Neural cell (in vitro differentiated cells): ENCODE results near the gene ELOVL7. TPM values are rescaled to one million over a fixed set of nuclear protein-coding genes. Genes with fewer than 3 reads are reported as not detected.

Experiments
- H2AFZ ChIP-seq: fragments of 200-600, 300-800 bp; sonication (generic), shearing (Covaris generic); 2 replicates; pipeline ENCODE4 v1.6.0; 2014; ENCODE audit warnings: low read depth, mild to moderate bottlenecking, antibody characterized with exemption, low read length, moderate library complexity
- H3F3A ChIP-seq: fragments of 200-600 bp; shearing (Covaris generic); 2 replicates; pipeline ENCODE4 v1.6.1; 2016; ENCODE audit warnings: mild to moderate bottlenecking, moderate library complexity, mixed read lengths, antibody characterized with exemption, low read length; ENCODE audit not compliant: insufficient read depth, poor library complexity, severe bottlenecking
- H3K27ac ChIP-seq: fragments of 200-600, 300-800 bp; sonication (generic), shearing (Covaris generic); 2 replicates; pipeline ENCODE4 v1.5.1; 2014; ENCODE audit warnings: mild to moderate bottlenecking, low read length, moderate library complexity
- H3K27me3 ChIP-seq: fragments of 300-800, 200-600 bp; sonication (generic), shearing (Covaris generic); 2 replicates; pipeline ENCODE4 v1.6.0; 2014; ENCODE audit warnings: mild to moderate bottlenecking, low read depth, low read length, moderate library complexity; ENCODE audit not compliant: insufficient read depth
- H3K36me3 ChIP-seq: fragments of 300-800, 200-600 bp; sonication (generic), shearing (Covaris generic); 2 replicates; pipeline ENCODE4 v1.5.1; 2014; ENCODE audit warnings: mild to moderate bottlenecking, antibody characterized with exemption, low read length, moderate library complexity; ENCODE audit not compliant: insufficient read depth
- H3K4me2 ChIP-seq: fragments of 300-800, 200-600 bp; sonication (generic), shearing (Covaris generic); 2 replicates; pipeline ENCODE4 v1.6.0; 2014; ENCODE audit warnings: mild to moderate bottlenecking, low read length
- H3K4me3 ChIP-seq: fragments of 300-800, 200-600 bp; sonication (generic), shearing (Covaris generic); 2 replicates; pipeline ENCODE4 v1.5.1; 2014; ENCODE audit warnings: mild to moderate bottlenecking, low read length, moderate library complexity
- H3K79me2 ChIP-seq: fragments of 200-600 bp; shearing (Covaris generic); replicated peaks from 2 replicates; pipeline ENCODE4 v1.6.0; 2014; ENCODE audit warnings: mild to moderate bottlenecking, low read length, moderate library complexity; ENCODE audit not compliant: insufficient read depth
- H3K9ac ChIP-seq: fragments of 300-800, 200-600 bp; sonication (generic), shearing (Covaris generic); 2 replicates; pipeline ENCODE4 v1.6.1; 2016; ENCODE audit warnings: mild to moderate bottlenecking, low read length, mixed read lengths
- H3K9me2 ChIP-seq: fragments of 200-600 bp; shearing (Covaris generic); 2 replicates; pipeline ENCODE4 v1.6.1; 2016; ENCODE audit warnings: mild to moderate bottlenecking, low read length, mixed read lengths; ENCODE audit not compliant: insufficient read depth
- H3K9me3 ChIP-seq: fragments of 200-600, 300-800 bp; sonication (generic), shearing (Covaris generic); 2 replicates; pipeline ENCODE4 v1.6.1; 2016; ENCODE audit warnings: mild to moderate bottlenecking, mixed run types, low read length, moderate library complexity, mixed read lengths
- H4K20me1 ChIP-seq: fragments of 200-600 bp; shearing (Covaris generic); 2 replicates; pipeline ENCODE4 v1.6.1; 2016; ENCODE audit warnings: mild to moderate bottlenecking, mixed run types; ENCODE audit not compliant: insufficient read depth
- EP300 ChIP-seq: fragments of 450-650 bp; conservative IDR thresholded peaks from 2 replicates; pipeline ENCODE4 v1.6.1; 2014; ENCODE audit warnings: antibody characterized with exemption, mild to moderate bottlenecking, moderate library complexity; ENCODE audit not compliant: poor library complexity, severe bottlenecking
- EZH2 ChIP-seq: fragments of 200-600, 300-800 bp; shearing (Covaris generic), sonication (generic); IDR thresholded peaks from 2 replicates; pipeline ENCODE4 v1.6.1; 2014; ENCODE audit warnings: antibody characterized with exemption, low read length, borderline replicate concordance, mild to moderate bottlenecking; ENCODE audit not compliant: insufficient read depth, poor library complexity, severe bottlenecking
- MXI1 ChIP-seq: fragments of 450-650 bp; conservative IDR thresholded peaks from 2 replicates; pipeline ENCODE4 v1.6.1; 2014; ENCODE audit warnings: antibody characterized with exemption, mild to moderate bottlenecking; ENCODE audit not compliant: poor library complexity, severe bottlenecking
- POLR2AphosphoS5 ChIP-seq: IDR thresholded peaks from 2 replicates; pipeline ENCODE4 v1.6.1; 2012
- RAD21 ChIP-seq: fragments of 450-650 bp; conservative IDR thresholded peaks from 2 replicates; pipeline ENCODE4 v1.6.1; 2014; ENCODE audit warnings: antibody characterized with exemption, mild to moderate bottlenecking, moderate library complexity
- SMC3 ChIP-seq: fragments of 450-650 bp; conservative IDR thresholded peaks from 2 replicates; pipeline ENCODE4 v1.6.1; 2014; ENCODE audit warnings: antibody characterized with exemption, mild to moderate bottlenecking, moderate library complexity; ENCODE audit not compliant: poor library complexity
- TAF1 ChIP-seq: IDR thresholded peaks from 2 replicates; pipeline ENCODE4 v1.6.1; 2012; ENCODE audit warnings: low read depth
- polyA plus RNA-seq: library from polyadenylated mRNA; depleted of rRNA; stranded (reverse); fragments of >200 nt; gene quantifications from 2 replicates; pipeline ENCODE4 v1.2.3, GENCODE V29; 2014
- TF ChIP-seq, protein P1 (sequence below): fragments of 450-650 bp; IDR thresholded peaks from 2 replicates; pipeline ENCODE4 v1.5.1; 2014; ENCODE audit warnings: antibody characterized with exemption, mild to moderate bottlenecking, moderate library complexity; ENCODE audit not compliant: poor library complexity, severe bottlenecking
- TF ChIP-seq, protein P2 (sequence below): IDR thresholded peaks from 2 replicates; pipeline ENCODE4 v1.6.1; 2012; ENCODE audit warnings: borderline replicate concordance

Gene ELOVL7
- polyA plus RNA-seq, 1 donor from 2014 or later, result 3.9 TPM

DNA sequence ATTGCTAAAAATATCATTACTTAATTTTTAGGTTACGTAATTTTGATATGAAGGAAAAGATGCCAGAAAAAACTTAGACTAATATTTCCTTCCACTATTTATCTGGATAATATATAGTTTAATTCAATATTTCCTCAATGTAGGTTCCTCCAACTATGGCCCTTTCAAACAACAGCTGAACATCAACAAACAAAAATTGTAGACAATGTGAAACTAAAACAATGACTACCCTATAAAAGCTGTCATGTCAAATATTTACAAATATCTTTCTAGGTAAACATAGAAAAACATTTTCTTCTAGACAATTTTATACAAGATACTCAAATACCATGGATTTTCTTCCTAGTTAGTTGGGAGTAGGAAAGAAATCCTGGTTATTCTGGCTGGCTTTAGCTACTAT, 16.9 kb downstream of the ELOVL7 start:
- H3K4me2 ChIP-seq, result no peak overlapping the region
- H4K20me1 ChIP-seq, result no peaks in the 10 kb centered on the region
- TF ChIP-seq RAD21, result no peak
- TF ChIP-seq, protein P1, sequence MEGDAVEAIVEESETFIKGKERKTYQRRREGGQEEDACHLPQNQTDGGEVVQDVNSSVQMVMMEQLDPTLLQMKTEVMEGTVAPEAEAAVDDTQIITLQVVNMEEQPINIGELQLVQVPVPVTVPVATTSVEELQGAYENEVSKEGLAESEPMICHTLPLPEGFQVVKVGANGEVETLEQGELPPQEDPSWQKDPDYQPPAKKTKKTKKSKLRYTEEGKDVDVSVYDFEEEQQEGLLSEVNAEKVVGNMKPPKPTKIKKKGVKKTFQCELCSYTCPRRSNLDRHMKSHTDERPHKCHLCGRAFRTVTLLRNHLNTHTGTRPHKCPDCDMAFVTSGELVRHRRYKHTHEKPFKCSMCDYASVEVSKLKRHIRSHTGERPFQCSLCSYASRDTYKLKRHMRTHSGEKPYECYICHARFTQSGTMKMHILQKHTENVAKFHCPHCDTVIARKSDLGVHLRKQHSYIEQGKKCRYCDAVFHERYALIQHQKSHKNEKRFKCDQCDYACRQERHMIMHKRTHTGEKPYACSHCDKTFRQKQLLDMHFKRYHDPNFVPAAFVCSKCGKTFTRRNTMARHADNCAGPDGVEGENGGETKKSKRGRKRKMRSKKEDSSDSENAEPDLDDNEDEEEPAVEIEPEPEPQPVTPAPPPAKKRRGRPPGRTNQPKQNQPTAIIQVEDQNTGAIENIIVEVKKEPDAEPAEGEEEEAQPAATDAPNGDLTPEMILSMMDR, result no peak
- TF ChIP-seq, protein P2, sequence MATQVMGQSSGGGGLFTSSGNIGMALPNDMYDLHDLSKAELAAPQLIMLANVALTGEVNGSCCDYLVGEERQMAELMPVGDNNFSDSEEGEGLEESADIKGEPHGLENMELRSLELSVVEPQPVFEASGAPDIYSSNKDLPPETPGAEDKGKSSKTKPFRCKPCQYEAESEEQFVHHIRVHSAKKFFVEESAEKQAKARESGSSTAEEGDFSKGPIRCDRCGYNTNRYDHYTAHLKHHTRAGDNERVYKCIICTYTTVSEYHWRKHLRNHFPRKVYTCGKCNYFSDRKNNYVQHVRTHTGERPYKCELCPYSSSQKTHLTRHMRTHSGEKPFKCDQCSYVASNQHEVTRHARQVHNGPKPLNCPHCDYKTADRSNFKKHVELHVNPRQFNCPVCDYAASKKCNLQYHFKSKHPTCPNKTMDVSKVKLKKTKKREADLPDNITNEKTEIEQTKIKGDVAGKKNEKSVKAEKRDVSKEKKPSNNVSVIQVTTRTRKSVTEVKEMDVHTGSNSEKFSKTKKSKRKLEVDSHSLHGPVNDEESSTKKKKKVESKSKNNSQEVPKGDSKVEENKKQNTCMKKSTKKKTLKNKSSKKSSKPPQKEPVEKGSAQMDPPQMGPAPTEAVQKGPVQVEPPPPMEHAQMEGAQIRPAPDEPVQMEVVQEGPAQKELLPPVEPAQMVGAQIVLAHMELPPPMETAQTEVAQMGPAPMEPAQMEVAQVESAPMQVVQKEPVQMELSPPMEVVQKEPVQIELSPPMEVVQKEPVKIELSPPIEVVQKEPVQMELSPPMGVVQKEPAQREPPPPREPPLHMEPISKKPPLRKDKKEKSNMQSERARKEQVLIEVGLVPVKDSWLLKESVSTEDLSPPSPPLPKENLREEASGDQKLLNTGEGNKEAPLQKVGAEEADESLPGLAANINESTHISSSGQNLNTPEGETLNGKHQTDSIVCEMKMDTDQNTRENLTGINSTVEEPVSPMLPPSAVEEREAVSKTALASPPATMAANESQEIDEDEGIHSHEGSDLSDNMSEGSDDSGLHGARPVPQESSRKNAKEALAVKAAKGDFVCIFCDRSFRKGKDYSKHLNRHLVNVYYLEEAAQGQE, result no peak
- TF ChIP-seq MXI1, result no peak
- no peak for TF ChIP-seq EP300
- TF ChIP-seq EZH2, result no peak
- no peak for TF ChIP-seq TAF1
- TF ChIP-seq SMC3, result no peak
- no peak for TF ChIP-seq POLR2AphosphoS5
- no peak overlapping the region for H3K4me3 ChIP-seq
- H3K9ac ChIP-seq, result no peak overlapping the region
- H3K27ac ChIP-seq, result no peak overlapping the region
- H3K27me3 ChIP-seq, result no peaks in the 10 kb centered on the region
- no peak overlapping the region for H2AFZ ChIP-seq
- no peaks in the 10 kb centered on the region for H3K9me3 ChIP-seq
- no peaks in the 10 kb centered on the region for H3K9me2 ChIP-seq
- H3F3A ChIP-seq, result no peaks in the 10 kb centered on the region
- no peaks in the 10 kb centered on the region for H3K79me2 ChIP-seq
- H3K36me3 ChIP-seq, result no peaks in the 10 kb centered on the region

DNA sequence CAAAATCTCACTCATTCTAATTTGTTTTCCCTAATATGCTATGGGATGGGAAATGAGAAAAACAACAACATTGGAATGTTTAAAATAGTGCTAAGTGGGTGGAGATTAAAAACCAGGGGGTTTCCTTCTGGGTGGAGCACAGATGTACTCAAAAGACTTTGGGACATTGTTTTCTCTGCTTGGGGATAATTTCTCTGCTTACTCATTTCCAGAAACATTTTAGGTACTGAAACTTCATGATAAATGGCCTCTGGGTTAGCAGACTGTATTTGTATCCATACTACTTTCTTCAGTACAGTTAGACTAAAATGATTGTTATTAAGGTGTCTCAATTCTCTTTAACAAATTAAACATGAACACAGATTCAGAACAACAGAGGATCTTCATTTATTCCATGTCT, 17.4 kb downstream of the ELOVL7 start:
- TF ChIP-seq SMC3 (no peak), MXI1 (no peak), EZH2 (no peak), TAF1 (no peak), POLR2AphosphoS5 (no peak), RAD21 (no peak), EP300 (no peak)
- TF ChIP-seq, protein P1, result no peak
- TF ChIP-seq, protein P2, result no peak
- Histone ChIP-seq H3K27me3 (no peaks in the 10 kb centered on the region), H4K20me1 (no peaks in the 10 kb centered on the region), H3F3A (no peaks in the 10 kb centered on the region), H3K79me2 (no peaks in the 10 kb centered on the region), H3K9me3 (no peaks in the 10 kb centered on the region), H3K9ac (no peak overlapping the region), H3K27ac (no peak overlapping the region), H3K4me3 (no peak overlapping the region), H3K36me3 (no peaks in the 10 kb centered on the region), H3K4me2 (no peak overlapping the region), H2AFZ (no peak overlapping the region), H3K9me2 (no peaks in the 10 kb centered on the region)
